Subcutaneous adipose tissue (tissue), 4 donors: ENCODE measurements around the gene GFOD2. TPM values are rescaled to one million over a fixed set of nuclear protein-coding genes. Genes with fewer than 3 reads are reported as not detected.

Source experiments
- total RNA-seq, 4 donors: library from RNA; depleted of rRNA; stranded (reverse); fragments of >200 nt; gene quantifications; one replicate each; pipeline ENCODE4 v1.1.0, GENCODE V29; 2016
- TF ChIP-seq, protein P1 (sequence below): fragments of 450-650 bp; IDR thresholded peaks from one replicate; pipeline ENCODE4 v1.5.1; 2016; ENCODE audit warnings: low read depth, mild to moderate bottlenecking, control low read depth, antibody characterized with exemption, moderate library complexity

The GFOD2 gene
- total RNA-seq, 4 donors from 2014 or later = 9.1 to 21.1 (median 13.6) TPM

DNA sequence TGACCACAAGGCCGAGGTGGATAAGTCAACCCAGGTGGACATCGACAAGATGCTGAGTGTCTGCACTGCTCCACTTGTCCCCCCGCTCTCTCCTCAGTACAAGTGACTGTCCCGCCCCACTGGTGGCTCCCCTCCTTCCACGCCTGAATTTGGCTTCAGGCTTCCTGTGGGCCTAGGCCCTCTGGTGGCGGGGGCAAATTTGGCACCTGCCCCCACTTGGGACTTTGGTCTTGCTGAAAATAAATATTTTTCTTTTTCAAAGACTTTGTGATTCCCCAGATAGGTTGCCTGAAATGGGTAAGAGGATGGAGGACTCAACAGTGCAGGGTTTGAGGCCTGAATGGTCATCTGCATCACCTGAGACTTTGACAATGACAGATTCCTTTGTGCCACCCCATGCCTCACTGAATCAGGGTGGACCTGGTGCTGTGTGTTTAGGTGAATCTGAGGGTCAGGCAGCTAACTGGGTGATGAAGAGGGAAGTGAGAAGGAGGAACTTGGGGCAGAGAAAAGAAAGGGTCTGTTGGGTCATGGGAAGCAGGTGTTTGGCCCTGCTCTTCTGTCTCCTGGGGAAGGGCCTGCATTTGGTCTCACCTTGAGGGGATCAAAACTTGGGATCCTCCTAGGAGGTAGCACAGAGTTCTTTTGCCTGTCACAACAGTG, 50.5 kb downstream of the GFOD2 start:
- TF ChIP-seq, protein P1, sequence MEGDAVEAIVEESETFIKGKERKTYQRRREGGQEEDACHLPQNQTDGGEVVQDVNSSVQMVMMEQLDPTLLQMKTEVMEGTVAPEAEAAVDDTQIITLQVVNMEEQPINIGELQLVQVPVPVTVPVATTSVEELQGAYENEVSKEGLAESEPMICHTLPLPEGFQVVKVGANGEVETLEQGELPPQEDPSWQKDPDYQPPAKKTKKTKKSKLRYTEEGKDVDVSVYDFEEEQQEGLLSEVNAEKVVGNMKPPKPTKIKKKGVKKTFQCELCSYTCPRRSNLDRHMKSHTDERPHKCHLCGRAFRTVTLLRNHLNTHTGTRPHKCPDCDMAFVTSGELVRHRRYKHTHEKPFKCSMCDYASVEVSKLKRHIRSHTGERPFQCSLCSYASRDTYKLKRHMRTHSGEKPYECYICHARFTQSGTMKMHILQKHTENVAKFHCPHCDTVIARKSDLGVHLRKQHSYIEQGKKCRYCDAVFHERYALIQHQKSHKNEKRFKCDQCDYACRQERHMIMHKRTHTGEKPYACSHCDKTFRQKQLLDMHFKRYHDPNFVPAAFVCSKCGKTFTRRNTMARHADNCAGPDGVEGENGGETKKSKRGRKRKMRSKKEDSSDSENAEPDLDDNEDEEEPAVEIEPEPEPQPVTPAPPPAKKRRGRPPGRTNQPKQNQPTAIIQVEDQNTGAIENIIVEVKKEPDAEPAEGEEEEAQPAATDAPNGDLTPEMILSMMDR = no peak

DNA sequence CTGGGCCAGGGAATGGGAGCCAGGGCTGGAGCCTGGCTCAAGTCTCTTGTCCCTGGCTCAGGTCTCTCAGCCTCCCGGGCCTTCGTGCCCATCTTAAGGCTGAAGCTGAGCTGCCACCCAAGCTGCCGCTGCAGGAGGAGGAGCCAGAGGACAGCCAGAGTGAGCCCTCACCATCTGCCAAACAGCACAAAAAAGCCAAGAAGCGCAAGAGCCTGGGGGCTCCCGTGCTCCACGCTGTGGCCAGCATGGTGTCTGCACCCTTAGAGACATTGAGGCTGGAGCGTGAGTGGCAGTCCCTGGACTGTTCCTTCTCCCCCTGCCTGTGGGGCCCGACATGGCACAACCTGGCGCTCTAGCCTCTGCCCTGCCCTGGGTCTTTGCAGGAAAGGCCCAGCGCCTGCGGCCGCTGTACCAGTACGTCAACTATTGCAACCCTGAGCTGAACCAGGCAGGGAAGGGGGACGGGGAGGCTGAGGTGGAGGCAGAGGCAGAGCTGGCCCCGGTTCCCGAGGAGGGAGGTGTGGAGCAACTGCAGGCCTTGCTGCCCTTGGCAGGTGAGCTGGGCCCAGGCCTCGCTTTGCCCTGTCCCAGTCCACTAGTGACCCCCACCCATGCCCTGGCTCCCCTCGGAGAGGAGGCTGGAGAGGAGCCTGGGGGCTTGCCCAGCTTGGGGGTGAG, 51.2 kb downstream of the GFOD2 start:
- TF ChIP-seq, protein P1 = no peak

DNA sequence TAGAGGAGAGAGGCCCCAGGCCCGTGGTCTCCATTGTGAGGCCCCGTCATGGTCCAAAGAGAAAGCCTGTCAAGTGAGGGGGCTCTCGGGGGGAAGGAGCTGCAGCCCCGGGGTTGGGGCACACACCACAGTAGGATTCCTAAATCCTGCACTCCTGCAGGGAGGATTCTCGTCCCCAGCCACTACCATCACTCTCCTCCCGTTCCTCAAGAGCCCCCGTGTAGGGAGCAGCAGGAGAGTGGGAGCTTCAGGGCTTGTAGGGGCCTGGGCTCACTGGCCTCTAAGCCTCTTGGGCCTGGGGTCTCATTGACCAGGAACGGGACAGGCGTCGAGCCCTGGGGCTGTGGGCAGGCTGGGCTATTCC, 51.7 kb downstream of the GFOD2 start:
- TF ChIP-seq, protein P1 = no peak

DNA sequence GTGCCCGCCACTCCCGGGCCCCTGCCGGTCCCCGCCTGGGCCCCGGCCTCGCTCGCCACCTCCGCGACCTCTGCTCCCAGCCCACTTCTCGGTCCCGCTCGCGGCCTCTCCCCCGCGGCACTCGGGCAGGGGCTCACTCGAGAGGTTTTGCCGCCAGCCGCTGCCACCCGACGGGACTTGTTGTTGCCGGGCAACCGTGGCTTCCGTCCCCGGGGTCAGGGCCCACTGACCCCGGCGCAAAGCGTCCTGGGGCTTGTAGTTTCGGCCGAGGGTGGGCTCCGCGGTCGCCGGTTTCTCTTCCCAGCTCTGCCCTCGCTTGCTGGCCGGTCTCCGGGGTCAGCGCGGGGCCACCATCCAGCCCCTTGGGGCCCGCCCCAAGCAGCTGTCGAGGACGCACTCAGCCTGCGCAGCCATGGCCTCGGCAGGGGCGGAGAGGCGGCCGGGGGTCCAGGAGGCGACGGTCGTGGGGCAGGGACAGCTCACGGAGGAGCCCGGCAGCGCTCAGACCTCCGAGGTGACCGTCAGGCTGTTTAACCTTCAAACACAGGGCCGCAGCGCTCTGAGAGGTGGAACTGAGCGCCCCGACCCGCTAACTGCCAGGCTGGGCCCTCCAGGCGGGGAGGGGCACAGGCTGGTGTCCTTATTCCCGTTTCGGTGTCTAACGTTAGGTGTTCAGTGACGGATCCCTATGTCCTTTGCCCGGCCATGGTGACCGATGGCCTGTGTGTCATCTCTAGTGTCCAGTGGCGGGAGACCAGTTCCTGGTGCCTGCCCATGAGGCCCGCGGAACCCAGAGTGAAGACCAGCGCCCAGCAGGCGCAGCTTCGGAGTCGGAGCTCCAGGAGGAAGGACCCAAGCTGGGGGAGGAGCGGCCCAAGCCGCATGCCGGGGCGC, 52.3 kb downstream of the GFOD2 start, which contains the start of the genes C16orf86 and ENKD1:
C16orf86 (plus strand) TSS at position 256 of the 894 bp plus-strand sequence; CDS start at position 413, 157 bp downstream.
ENKD1 (minus strand) TSS at position 192 of the 894 bp plus-strand sequence. CDS start 308 bp downstream, outside the sequence.
- TF ChIP-seq, protein P1 = no peak

DNA sequence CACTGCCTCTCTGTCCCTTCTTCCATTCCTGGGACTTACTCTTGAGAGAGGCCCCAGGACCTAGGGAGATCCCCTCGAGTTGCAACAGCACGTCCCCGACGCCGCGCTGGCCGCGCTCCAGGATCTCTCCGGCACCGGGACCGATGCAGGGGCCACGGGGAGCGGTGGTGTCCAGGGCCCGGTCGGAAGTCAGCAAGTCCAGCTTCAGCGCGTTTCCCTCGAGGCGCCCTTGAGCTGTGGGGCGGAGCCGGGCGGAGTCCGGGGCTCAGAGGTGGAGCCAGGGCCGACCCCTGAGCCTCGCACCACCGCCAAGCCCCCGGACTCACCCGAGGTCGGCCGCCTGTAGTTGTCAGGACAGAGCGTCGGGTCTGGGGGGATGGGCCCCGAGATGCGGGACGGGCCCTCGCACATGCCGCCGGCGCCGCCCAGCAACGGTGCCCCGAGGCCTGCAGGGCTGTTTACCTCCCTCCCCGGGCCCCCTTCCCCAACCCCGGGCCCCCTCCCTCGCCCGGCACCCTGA, 53.0 kb downstream of the GFOD2 start:
- TF ChIP-seq, protein P1 = no peak

DNA sequence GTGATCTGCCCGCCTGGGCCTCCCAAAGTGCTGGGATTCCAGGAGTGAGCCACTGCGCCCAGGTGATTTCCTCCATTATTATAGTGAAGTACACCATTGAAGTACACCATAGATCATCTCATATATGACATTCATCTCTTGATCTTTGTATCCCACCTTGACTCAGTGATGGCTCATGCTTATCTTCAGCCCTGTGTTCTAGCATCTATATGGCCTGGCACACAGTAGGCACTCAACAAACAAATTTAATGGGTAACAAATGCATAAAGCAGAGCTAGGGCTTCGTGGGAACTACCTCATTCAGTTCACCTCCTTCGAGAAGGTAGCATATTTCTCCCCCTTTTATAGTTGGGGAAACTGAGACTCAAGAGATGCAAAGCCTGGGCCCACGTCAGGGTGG, 53.5 kb downstream of the GFOD2 start:
- TF ChIP-seq, protein P1 = no peak
